Measurements from ENCODE around the gene MED8.

The MED8 gene

DNA sequence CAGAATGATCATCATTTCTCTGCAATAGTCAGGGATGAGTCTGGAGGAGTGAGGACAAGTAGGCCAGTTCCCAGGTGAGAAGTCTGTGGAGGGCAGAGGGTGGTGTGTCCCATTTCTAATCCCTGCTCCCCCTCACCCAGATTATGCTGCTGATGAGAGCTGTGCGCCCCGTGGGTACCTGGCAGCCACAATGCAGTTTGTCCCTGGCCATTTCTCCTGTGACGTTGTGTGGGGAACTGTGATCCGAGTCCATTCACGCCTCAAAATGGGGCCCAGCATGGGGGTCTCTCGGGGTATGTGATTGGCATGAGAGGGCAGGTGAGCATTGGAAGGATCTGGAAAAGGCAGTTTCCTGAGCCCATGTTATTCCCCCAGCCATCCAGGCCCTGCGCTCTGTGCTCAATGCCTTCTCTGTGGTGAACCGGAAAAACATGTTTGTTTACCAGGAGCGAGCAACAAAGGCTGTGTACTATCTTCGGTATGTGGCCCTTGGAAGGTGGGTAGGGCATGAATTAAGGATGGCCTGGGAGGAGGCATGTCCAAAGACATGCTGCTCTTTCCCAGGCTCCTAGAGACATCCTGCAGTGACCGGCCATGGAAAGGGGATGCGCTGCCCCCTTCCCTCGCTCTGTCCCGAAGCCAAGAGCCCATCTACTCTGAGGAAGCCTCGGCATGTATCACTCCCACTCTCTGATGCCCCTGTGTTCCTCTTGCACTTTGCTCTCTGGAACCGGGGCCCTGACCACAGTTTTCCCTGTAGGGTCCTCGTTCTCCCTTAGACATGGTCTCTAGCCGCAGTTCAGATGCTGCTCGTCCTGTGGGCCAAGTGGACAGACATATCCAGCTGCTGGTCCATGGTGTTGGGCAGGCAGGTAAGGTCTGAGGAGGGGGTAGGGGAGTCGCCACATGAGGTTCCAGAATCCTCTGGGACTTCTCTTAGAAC lies 47.7 kb upstream of the MED8 start:
- H3K4me1 ChIP-seq (ENCODE audit: low read depth, poor library complexity, severe bottlenecking): no peaks in the 10 kb centered on the region
- H3K4me3 ChIP-seq (IDR thresholded peaks at IDR 0.05; ENCODE audit: insufficient read depth, low read depth, low read length): no peak overlapping the region
- H2AFZ ChIP-seq (ENCODE audit: low read depth): no peak overlapping the region
- H3K27ac ChIP-seq: no peak overlapping the region
- H3K9ac ChIP-seq: no peak overlapping the region
- H3K4me2 ChIP-seq: no peak overlapping the region
- TF ChIP-seq, protein P1, sequence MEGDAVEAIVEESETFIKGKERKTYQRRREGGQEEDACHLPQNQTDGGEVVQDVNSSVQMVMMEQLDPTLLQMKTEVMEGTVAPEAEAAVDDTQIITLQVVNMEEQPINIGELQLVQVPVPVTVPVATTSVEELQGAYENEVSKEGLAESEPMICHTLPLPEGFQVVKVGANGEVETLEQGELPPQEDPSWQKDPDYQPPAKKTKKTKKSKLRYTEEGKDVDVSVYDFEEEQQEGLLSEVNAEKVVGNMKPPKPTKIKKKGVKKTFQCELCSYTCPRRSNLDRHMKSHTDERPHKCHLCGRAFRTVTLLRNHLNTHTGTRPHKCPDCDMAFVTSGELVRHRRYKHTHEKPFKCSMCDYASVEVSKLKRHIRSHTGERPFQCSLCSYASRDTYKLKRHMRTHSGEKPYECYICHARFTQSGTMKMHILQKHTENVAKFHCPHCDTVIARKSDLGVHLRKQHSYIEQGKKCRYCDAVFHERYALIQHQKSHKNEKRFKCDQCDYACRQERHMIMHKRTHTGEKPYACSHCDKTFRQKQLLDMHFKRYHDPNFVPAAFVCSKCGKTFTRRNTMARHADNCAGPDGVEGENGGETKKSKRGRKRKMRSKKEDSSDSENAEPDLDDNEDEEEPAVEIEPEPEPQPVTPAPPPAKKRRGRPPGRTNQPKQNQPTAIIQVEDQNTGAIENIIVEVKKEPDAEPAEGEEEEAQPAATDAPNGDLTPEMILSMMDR (conservative IDR thresholded peaks at IDR 0.05; ENCODE audit: low read depth, low read length): no peak
- peaks cover 4% of the 10 kb centered on the region; the same call in 1 of the 2 replicates for H3K36me3 ChIP-seq (ENCODE audit: insufficient read depth)
- no peaks in the 10 kb centered on the region for H3K27me3 ChIP-seq (ENCODE audit: insufficient read depth, low read depth)
- no peaks in the 10 kb centered on the region for H3K79me2 ChIP-seq (ENCODE audit: insufficient read depth, low read depth)
- no peaks in the 10 kb centered on the region for H4K20me1 ChIP-seq (ENCODE audit: insufficient read depth)

- TF ChIP-seq, protein P1 (conservative IDR thresholded peaks at IDR 0.05; ENCODE audit: low read depth, low read length): no peak
- no peak overlapping the region for H3K9ac ChIP-seq
- H3K36me3 ChIP-seq (ENCODE audit: insufficient read depth): peaks cover 4% of the 10 kb centered on the region; the same call in 1 of the 2 replicates
- H3K79me2 ChIP-seq (ENCODE audit: insufficient read depth, low read depth): no peaks in the 10 kb centered on the region
- no peaks in the 10 kb centered on the region for H3K27me3 ChIP-seq (ENCODE audit: insufficient read depth, low read depth)
- no peak overlapping the region for H3K4me2 ChIP-seq
- H3K27ac ChIP-seq: no peak overlapping the region
- no peaks in the 10 kb centered on the region for H3K4me1 ChIP-seq (ENCODE audit: low read depth, poor library complexity, severe bottlenecking)
- H3K4me3 ChIP-seq (IDR thresholded peaks at IDR 0.05; ENCODE audit: insufficient read depth, low read depth, low read length): no peak overlapping the region
- H4K20me1 ChIP-seq (ENCODE audit: insufficient read depth): no peaks in the 10 kb centered on the region
- no peak overlapping the region for H2AFZ ChIP-seq (ENCODE audit: low read depth)
Observed at GRCh38 chr1:43436371-43436770, 46.8 kb upstream of the MED8 start.

GRCh38 chr1:43435146-43436145 lies 45.8 kb upstream of the MED8 start:
- H3K27ac ChIP-seq: no peak overlapping the region
- H2AFZ ChIP-seq (ENCODE audit: low read depth): no peak overlapping the region
- TF ChIP-seq, protein P1 (conservative IDR thresholded peaks at IDR 0.05; ENCODE audit: low read depth, low read length): no peak
- no peak overlapping the region for H3K9ac ChIP-seq
- H3K27me3 ChIP-seq (ENCODE audit: insufficient read depth, low read depth): no peaks in the 10 kb centered on the region
- H3K4me1 ChIP-seq (ENCODE audit: low read depth, poor library complexity, severe bottlenecking): no peaks in the 10 kb centered on the region
- peaks cover 4% of the 10 kb centered on the region; the same call in 1 of the 2 replicates for H3K36me3 ChIP-seq (ENCODE audit: insufficient read depth)
- H4K20me1 ChIP-seq (ENCODE audit: insufficient read depth): no peaks in the 10 kb centered on the region
- H3K4me2 ChIP-seq: no peak overlapping the region
- no peaks in the 10 kb centered on the region for H3K79me2 ChIP-seq (ENCODE audit: insufficient read depth, low read depth)
- H3K4me3 ChIP-seq (IDR thresholded peaks at IDR 0.05; ENCODE audit: insufficient read depth, low read depth, low read length): no peak overlapping the region

DNA sequence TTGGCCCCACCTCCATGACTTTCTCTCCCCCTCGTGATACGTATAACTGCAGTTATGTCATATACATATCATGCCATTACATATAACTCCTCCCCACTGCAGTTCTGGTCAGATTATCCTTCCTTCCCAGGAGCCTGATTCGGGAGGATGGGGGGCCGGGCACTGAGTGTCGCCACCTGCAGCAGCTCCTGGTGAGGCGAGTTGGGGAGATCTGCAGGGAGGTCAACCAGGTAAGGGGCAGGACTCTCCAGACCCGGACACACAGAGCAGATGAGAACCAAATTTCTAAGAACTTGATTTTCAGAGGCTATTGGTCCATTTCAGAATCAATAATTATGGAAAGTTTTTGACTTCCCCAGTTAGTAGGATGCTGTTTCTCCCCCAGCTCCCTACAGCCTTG lies 44.7 kb upstream of the MED8 start:
- Histone ChIP-seq H3K4me3 (IDR thresholded peaks at IDR 0.05; ENCODE audit: insufficient read depth, low read depth, low read length) (no peak overlapping the region), H3K4me1 (ENCODE audit: low read depth, poor library complexity, severe bottlenecking) (no peaks in the 10 kb centered on the region), H3K27me3 (ENCODE audit: insufficient read depth, low read depth) (no peaks in the 10 kb centered on the region), H3K79me2 (ENCODE audit: insufficient read depth, low read depth) (no peaks in the 10 kb centered on the region), H3K4me2 (no peak overlapping the region), H4K20me1 (ENCODE audit: insufficient read depth) (no peaks in the 10 kb centered on the region), H3K27ac (no peak overlapping the region), H3K9ac (no peak overlapping the region), H2AFZ (ENCODE audit: low read depth) (no peak overlapping the region), H3K36me3 (ENCODE audit: insufficient read depth) (peaks cover 4% of the 10 kb centered on the region; the same call in 1 of the 2 replicates)
- TF ChIP-seq, protein P1 (conservative IDR thresholded peaks at IDR 0.05; ENCODE audit: low read depth, low read length): no peak

All from KMS-11 (cell line).